Adrenal gland (tissue), 5 donors: ENCODE data around the gene TNIK.

Source experiments
- CTCF ChIP-seq, 6 experiments: fragments of 450-650 bp in 4 of 6; fragments of 200-600 bp in 2 of 6; sonication (generic) in 1 of 6; IDR thresholded peaks; 1 replicate in 5 of 6; 2 replicates in 1 of 6; pipeline versions ENCODE4 v1.5.1 to v1.8.0; 2016 to 2021; ENCODE audit warnings: antibody characterized with exemption in 6 of 6, mild to moderate bottlenecking in 2 of 6, moderate library complexity in 1 of 6
- POLR2A ChIP-seq, 2 donors: fragments of 450-650 bp; IDR thresholded peaks; one replicate each; pipeline ENCODE4 v1.6.1; 2017; ENCODE audit warnings: antibody characterized with exemption in 2 of 2, mild to moderate bottlenecking in 2 of 2, moderate library complexity in 1 of 2
- donor health status: DM: no; HTN: no; CAD: no.

- TF ChIP-seq CTCF (IDR thresholded peaks at IDR 0.05) (no peak), POLR2A (IDR thresholded peaks at IDR 0.05) (no peak)
Observed at GRCh38 chr3:171485338-171485737, 25.1 kb upstream of the TNIK start.
